HG03378 (cell line): ENCODE results near the gene GAB4.
"Not testable (repeated sequence)": the region's sequence is repeated elsewhere in the genome, so short reads cannot be mapped to it uniquely, and the experiment has no call there.

Source experiments
- ATAC-seq: cut with Tn5 transposase; IDR thresholded peaks from one replicate; pipeline ENCODE4 v1.9.1; 2021; ENCODE audit warnings: mild to moderate bottlenecking, moderate library complexity; ENCODE audit not compliant: unreplicated experiment

Gene GAB4

DNA sequence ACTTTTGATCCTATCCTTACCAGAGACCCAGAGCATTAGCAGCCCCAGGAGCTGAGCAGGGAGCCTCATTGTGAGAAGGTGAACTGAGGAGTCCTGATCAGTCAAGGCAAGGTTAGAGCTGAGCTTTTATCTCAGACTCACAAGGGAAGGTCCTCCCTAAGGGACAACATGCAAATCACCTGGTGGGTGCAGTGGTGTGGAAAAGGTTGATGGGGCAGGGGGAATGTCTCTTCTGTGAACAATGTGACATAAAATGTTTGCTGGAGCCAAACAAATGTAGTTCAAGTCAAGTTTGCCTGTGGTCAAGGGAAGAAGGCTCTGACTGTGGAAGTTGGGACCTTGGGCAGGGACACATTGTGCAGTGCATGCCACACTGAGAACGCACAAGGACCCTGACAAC lies 93.1 kb downstream of the GAB4 start:
- not testable (repeated sequence) for ATAC-seq

DNA sequence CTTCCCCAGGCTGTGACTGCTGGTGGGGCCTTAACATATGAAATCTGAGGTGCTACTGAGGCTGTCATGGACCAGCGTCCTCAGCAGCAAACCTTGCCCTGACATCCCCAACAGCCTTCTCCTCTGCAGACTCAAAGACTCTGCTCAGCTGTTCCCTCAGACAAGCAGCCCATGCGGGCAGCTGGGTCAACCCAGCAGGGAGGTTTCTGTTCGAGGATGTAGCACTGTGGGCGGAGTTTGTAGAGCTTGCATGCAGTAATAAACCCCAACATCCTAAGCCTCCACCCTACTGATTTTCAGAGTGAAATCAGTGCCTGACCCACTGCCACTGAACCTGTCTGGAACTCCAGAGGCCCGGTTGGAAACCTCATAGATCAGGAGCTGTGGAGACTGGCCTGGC lies 94.0 kb downstream of the GAB4 start:
- ATAC-seq, result no peak

DNA sequence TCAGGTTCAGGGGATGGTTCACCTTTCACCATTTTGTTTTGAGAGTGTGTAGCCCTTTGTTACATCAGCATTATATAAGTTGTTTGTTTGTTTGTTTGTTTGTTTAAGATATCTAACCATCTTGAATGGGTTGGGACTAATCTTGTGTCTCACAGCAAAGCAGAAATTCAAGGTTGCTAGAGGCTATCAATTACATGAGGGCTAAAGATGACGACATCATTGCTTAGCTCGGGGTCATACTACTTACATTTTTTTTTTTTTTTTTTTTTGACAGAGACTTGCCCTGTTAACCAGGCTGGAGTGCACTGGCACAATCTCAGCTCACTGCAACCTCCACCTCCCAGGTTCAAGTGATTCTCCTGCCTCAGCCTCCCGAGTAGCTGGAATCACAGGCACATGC lies 95.7 kb downstream of the GAB4 start:
- ATAC-seq, result no peak
